HEK293 (cell line): ENCODE measurements around the gene ERBB4.

ENCODE experiments used
- CTCF ChIA-PET: fragments of 350-600 bp; formaldehyde crosslinking; extraction: SDS; loops from one replicate; lab custom pipeline; 2021; ENCODE audit warnings: antibody characterized with exemption; lab: Yijun Ruan, JAX
- POLR2A ChIA-PET: fragments of 300-600 bp; formaldehyde crosslinking; extraction: SDS; loops from one replicate; lab custom pipeline; 2020; ENCODE audit warnings: antibody characterized with exemption, inconsistent platforms; lab: Yijun Ruan, JAX
- H3K27ac ChIP-seq: fragments of 200-500 bp; sonication (Bioruptor generic); 2 replicates; pipeline ENCODE4 v1.5.1; 2014; ENCODE audit warnings: low read depth, low read length, control low read depth, inconsistent platforms; ENCODE audit errors: extremely low read depth
- H3K36me3 ChIP-seq, 2 experiments: fragments of 200-500 bp in 1 of 2; sonication (Bioruptor generic) in 1 of 2; 1 replicate in 1 of 2; 2 replicates in 1 of 2; pipeline ENCODE4 v1.5.1; 2014 to 2017; ENCODE audit warnings: inconsistent platforms in 2 of 2, low read length in 2 of 2; ENCODE audit not compliant: control insufficient read depth in 2 of 2, insufficient read depth in 1 of 2
- H3K4me1 ChIP-seq: fragments of 200-500 bp; sonication (Bioruptor generic); 2 replicates; pipeline ENCODE4 v1.5.1; 2014; ENCODE audit warnings: mild to moderate bottlenecking, low read length, inconsistent platforms; ENCODE audit not compliant: control insufficient read depth, insufficient read depth
- H3K4me3 ChIP-seq: 2 replicates; pipeline ENCODE4 v1.5.1; 2011; ENCODE audit warnings: low read depth, mild to moderate bottlenecking, control low read depth, low read length, moderate library complexity
- H3K9me3 ChIP-seq: fragments of 200-500 bp; sonication (Bioruptor generic); 2 replicates; pipeline ENCODE4 v1.5.1; 2014; ENCODE audit warnings: low read depth, low read length, inconsistent platforms; ENCODE audit not compliant: control insufficient read depth, insufficient read depth
- BCL6B ChIP-seq: fragments of 450-650 bp; formaldehyde crosslinking; IDR thresholded peaks from 2 replicates; pipeline ENCODE4 v1.5.1; 2017; ENCODE audit warnings: missing biosample characterization, missing genetic modification characterization
- EGR2 ChIP-seq: fragments of 450-650 bp; formaldehyde crosslinking; IDR thresholded peaks from 2 replicates; pipeline ENCODE4 v1.5.1; 2016; ENCODE audit warnings: low read depth, missing biosample characterization, missing genetic modification characterization
- GLIS2 ChIP-seq: fragments of 450-650 bp; formaldehyde crosslinking; IDR thresholded peaks from 2 replicates; pipeline ENCODE4 v1.5.1; 2016; ENCODE audit warnings: missing biosample characterization, missing genetic modification characterization
- HOXA7 ChIP-seq: sonication (generic); formaldehyde crosslinking; IDR thresholded peaks from 2 replicates; pipeline ENCODE4 v1.8.1; 2022; ENCODE audit warnings: missing genetic modification reagents, borderline replicate concordance
- KLF16 ChIP-seq: fragments of 450-650 bp; formaldehyde crosslinking; IDR thresholded peaks from 2 replicates; pipeline ENCODE4 v1.5.1; 2017; ENCODE audit warnings: missing biosample characterization, missing genetic modification characterization
- KLF9 ChIP-seq: fragments of 450-650 bp; formaldehyde crosslinking; IDR thresholded peaks from 2 replicates; pipeline ENCODE4 v1.5.1; 2016; ENCODE audit warnings: missing biosample characterization, missing genetic modification characterization, low read depth
- PRDM6 ChIP-seq: fragments of 450-650 bp; formaldehyde crosslinking; IDR thresholded peaks from 2 replicates; pipeline ENCODE4 v1.5.1; 2017; ENCODE audit warnings: missing biosample characterization, missing genetic modification characterization
- REST ChIP-seq: fragments of 450-650 bp; formaldehyde crosslinking; IDR thresholded peaks from 2 replicates; pipeline ENCODE4 v1.5.1; 2016; ENCODE audit warnings: missing biosample characterization, missing genetic modification characterization
- SETDB1 ChIP-seq: IDR thresholded peaks from one replicate; pipeline ENCODE4 v1.6.1; 2017; ENCODE audit warnings: mild to moderate bottlenecking, low read length, moderate library complexity, mixed read lengths; ENCODE audit not compliant: insufficient read length
- WT1 ChIP-seq: fragments of 450-650 bp; formaldehyde crosslinking; IDR thresholded peaks from 2 replicates; pipeline ENCODE4 v1.5.1; 2016; ENCODE audit warnings: missing biosample characterization, missing genetic modification characterization
- ZBTB7A ChIP-seq: fragments of 450-650 bp; formaldehyde crosslinking; IDR thresholded peaks from 2 replicates; pipeline ENCODE4 v1.5.1; 2016; ENCODE audit warnings: low read depth, missing biosample characterization, missing genetic modification characterization
- ZEB2 ChIP-seq: fragments of 450-650 bp; formaldehyde crosslinking; IDR thresholded peaks from 2 replicates; pipeline ENCODE4 v1.5.1; 2016; ENCODE audit warnings: missing biosample characterization, missing genetic modification characterization
- ZNF132 ChIP-seq: fragments of 450-650 bp; formaldehyde crosslinking; IDR thresholded peaks from 2 replicates; pipeline ENCODE4 v1.5.1; 2017; ENCODE audit warnings: missing biosample characterization, missing genetic modification characterization, borderline replicate concordance
- ZNF2 ChIP-seq: fragments of 450-650 bp; formaldehyde crosslinking; IDR thresholded peaks from 2 replicates; pipeline ENCODE4 v1.5.1; 2016; ENCODE audit warnings: missing biosample characterization, missing genetic modification characterization
- ZNF239 ChIP-seq: fragments of 450-650 bp; formaldehyde crosslinking; IDR thresholded peaks from 2 replicates; pipeline ENCODE4 v1.5.1; 2016; ENCODE audit warnings: missing biosample characterization, missing genetic modification characterization
- ZNF26 ChIP-seq: fragments of 450-650 bp; formaldehyde crosslinking; IDR thresholded peaks from 2 replicates; pipeline ENCODE4 v1.5.1; 2016; ENCODE audit warnings: missing biosample characterization, missing genetic modification characterization
- ZNF280C ChIP-seq: fragments of 450-650 bp; formaldehyde crosslinking; IDR thresholded peaks from 2 replicates; pipeline ENCODE4 v1.5.1; 2016; ENCODE audit warnings: missing biosample characterization, missing genetic modification characterization
- ZNF423 ChIP-seq: fragments of 450-650 bp; formaldehyde crosslinking; IDR thresholded peaks from 2 replicates; pipeline ENCODE4 v1.5.1; 2016; ENCODE audit warnings: missing biosample characterization, missing genetic modification characterization
- ZNF433 ChIP-seq: fragments of 450-650 bp; formaldehyde crosslinking; IDR thresholded peaks from 2 replicates; pipeline ENCODE4 v1.5.1; 2016; ENCODE audit warnings: missing biosample characterization, missing genetic modification characterization, low read depth
- ZNF555 ChIP-seq: fragments of 450-650 bp; formaldehyde crosslinking; conservative IDR thresholded peaks from 2 replicates; pipeline ENCODE4 v1.5.1; 2017; ENCODE audit warnings: missing biosample characterization, mild to moderate bottlenecking, missing genetic modification characterization, inconsistent platforms
- ZNF560 ChIP-seq: fragments of 450-650 bp; formaldehyde crosslinking; IDR thresholded peaks from 2 replicates; pipeline ENCODE4 v1.5.1; 2017; ENCODE audit warnings: missing biosample characterization, missing genetic modification characterization, borderline replicate concordance
- ZNF585B ChIP-seq: fragments of 450-650 bp; formaldehyde crosslinking; IDR thresholded peaks from 2 replicates; pipeline ENCODE4 v1.5.1; 2016; ENCODE audit warnings: missing biosample characterization, missing genetic modification characterization
- ZNF596 ChIP-seq: fragments of 450-650 bp; IDR thresholded peaks from 2 replicates; pipeline ENCODE4 v1.5.0; 2018; ENCODE audit warnings: missing biosample characterization, mild to moderate bottlenecking, missing genetic modification characterization, moderate library complexity
- ZNF629 ChIP-seq: fragments of 450-650 bp; formaldehyde crosslinking; IDR thresholded peaks from 2 replicates; pipeline ENCODE4 v1.5.1; 2017; ENCODE audit warnings: missing biosample characterization, missing genetic modification characterization
- ZNF660 ChIP-seq: fragments of 450-650 bp; IDR thresholded peaks from 2 replicates; pipeline ENCODE4 v1.5.1; 2018; ENCODE audit warnings: missing biosample characterization, mild to moderate bottlenecking, missing genetic modification characterization

The ERBB4 gene

GRCh38 chr2:212392043-212392442 is 146.6 kb downstream of the ERBB4 start:
- CTCF ChIA-PET, result interaction anchor here (0.7 kb wide), 1 partner anchor 18 kb away, joined by 3 read pairs; no protein-coding TSS in a partner anchor
- POLR2A ChIA-PET, result no interaction called here
- H3K4me3 ChIP-seq, result no peak overlapping the region
- no peak overlapping the region for H3K27ac ChIP-seq
- H3K9me3 ChIP-seq, result no peaks in the 10 kb centered on the region
- TF ChIP-seq ZNF26 (tag by site-specific recombination), result no peak
- no peak for TF ChIP-seq HOXA7 (CRISPR knock-in tag)
- no peak for TF ChIP-seq SETDB1
- TF ChIP-seq ZNF239 (tag by site-specific recombination), result no peak
- TF ChIP-seq WT1 (tag by site-specific recombination), result no peak
- no peak for TF ChIP-seq ZNF560 (tag by site-specific recombination)
- TF ChIP-seq ZNF423, result no peak
- TF ChIP-seq ZNF555 (tag by site-specific recombination), result 0 out of 2 replicates have a peak, but pooled peaks have one; percentile 2
- TF ChIP-seq BCL6B (tag by site-specific recombination), result no peak
- TF ChIP-seq ZNF433 (tag by site-specific recombination), result no peak
- peak; percentile 54; the same call in 1 of the 2 replicates for TF ChIP-seq ZNF629
- TF ChIP-seq GLIS2 (tag by site-specific recombination), result no peak
- TF ChIP-seq ZNF660, result no peak
- TF ChIP-seq ZEB2 (tag by site-specific recombination), result 0 out of 2 replicates have a peak, but pooled peaks have one; percentile 13
- no peak for TF ChIP-seq ZNF585B
- TF ChIP-seq ZBTB7A (tag by site-specific recombination), result no peak
- TF ChIP-seq ZNF280C (tag by site-specific recombination), result no peak
- peak; percentile 66 for TF ChIP-seq PRDM6 (tag by site-specific recombination)
- no peak for TF ChIP-seq KLF16 (tag by site-specific recombination)
- no peak for TF ChIP-seq EGR2 (tag by site-specific recombination)
- no peak for TF ChIP-seq KLF9
- TF ChIP-seq ZNF2 (tag by site-specific recombination), result no peak
- no peak for TF ChIP-seq REST (tag by site-specific recombination)
- no peak for TF ChIP-seq ZNF596 (tag by site-specific recombination)
- no peak for TF ChIP-seq ZNF132
- TF ChIP-seq, all 188 proteins: peak for 4
- H3K36me3 ChIP-seq, result no peaks in the 10 kb centered on the region
- H3K4me1 ChIP-seq, result peaks cover 3% of the 10 kb centered on the region; the same call in 1 of the 2 replicates
